CD4-positive, alpha-beta T cell treated with Interleukin-15 for 1 hour (primary cell): Measurements from ENCODE around the gene ELAVL1.

Experiments used
- DNase-seq: peaks from one replicate; pipeline ENCODE4 v3.0.0-alpha.2; 2020

ELAVL1 gene

GRCh38 chr19:8020681-8021080, 15.2 kb upstream of the ELAVL1 start:
- DNase-seq: no peak

GRCh38 chr19:8017808-8018207, 12.4 kb upstream of the ELAVL1 start:
- DNase-seq: peak; percentile 54

GRCh38 chr19:8004723-8005513, 523 bp downstream of the ELAVL1 start:
- no peak for DNase-seq

GRCh38 chr19:8004001-8004400, 1.4 kb downstream of the ELAVL1 start:
- no peak for DNase-seq

GRCh38 chr19:8001995-8002849, 3.2 kb downstream of the ELAVL1 start:
- peak; percentile 75 for DNase-seq

- no peak for DNase-seq
Observed at GRCh38 chr19:8001651-8001994, 3.8 kb downstream of the ELAVL1 start.

- DNase-seq: no peak
Observed at GRCh38 chr19:8000298-8001038, 5.0 kb downstream of the ELAVL1 start.

- DNase-seq: no peak
Observed at GRCh38 chr19:7999376-7999775, 6.1 kb downstream of the ELAVL1 start.

- DNase-seq: no peak
Observed at GRCh38 chr19:7997809-7998480, 7.5 kb downstream of the ELAVL1 start.

- DNase-seq: no peak
Observed at GRCh38 chr19:7996883-7997282, 8.6 kb downstream of the ELAVL1 start.

- no peak for DNase-seq
Observed at GRCh38 chr19:7995810-7996158, 9.7 kb downstream of the ELAVL1 start.

- no peak for DNase-seq
Observed at GRCh38 chr19:7994928-7995809, 10.3 kb downstream of the ELAVL1 start.

- no peak for DNase-seq
Observed at GRCh38 chr19:7994114-7994513, 11.3 kb downstream of the ELAVL1 start.

GRCh38 chr19:7993560-7993959, 11.9 kb downstream of the ELAVL1 start:
- no peak for DNase-seq

GRCh38 chr19:7992575-7992974, 12.9 kb downstream of the ELAVL1 start:
- DNase-seq: no peak

GRCh38 chr19:7989071-7989575, 16.3 kb downstream of the ELAVL1 start:
- no peak for DNase-seq

- DNase-seq: no peak
Observed at GRCh38 chr19:7988307-7988706, 17.1 kb downstream of the ELAVL1 start.

- DNase-seq: no peak
Observed at GRCh38 chr19:7987114-7987768, 18.2 kb downstream of the ELAVL1 start.

- DNase-seq: no peak
Observed at GRCh38 chr19:7986321-7987113, 18.9 kb downstream of the ELAVL1 start.

- DNase-seq: no peak
Observed at GRCh38 chr19:7985481-7985911, 19.9 kb downstream of the ELAVL1 start.
